Tibial nerve (tissue), 4 donors: Measurements from ENCODE around the gene TEX26.

Experiments
- EP300 ChIP-seq, 2 donors: sonication (generic); formaldehyde crosslinking; IDR thresholded peaks; one replicate each; pipeline ENCODE4 v1.6.1; 2017; ENCODE audit warnings: antibody characterized with exemption in 2 of 2, mild to moderate bottlenecking in 1 of 2
- POLR2A ChIP-seq, 2 donors: fragments of 450-650 bp; IDR thresholded peaks; one replicate each; pipeline ENCODE4 v1.6.1; 2017; ENCODE audit warnings: antibody characterized with exemption in 2 of 2, mild to moderate bottlenecking in 2 of 2, moderate library complexity in 2 of 2
- TF ChIP-seq, protein P1 (sequence below), 5 experiments: fragments of 200-600 bp in 3 of 5; fragments of 450-650 bp in 2 of 5; sonication (generic) in 3 of 5; IDR thresholded peaks; one replicate each; pipeline ENCODE4 v1.5.1; 2016 to 2019; ENCODE audit warnings: antibody characterized with exemption in 5 of 5, mild to moderate bottlenecking in 3 of 5, moderate library complexity in 2 of 5

DNA sequence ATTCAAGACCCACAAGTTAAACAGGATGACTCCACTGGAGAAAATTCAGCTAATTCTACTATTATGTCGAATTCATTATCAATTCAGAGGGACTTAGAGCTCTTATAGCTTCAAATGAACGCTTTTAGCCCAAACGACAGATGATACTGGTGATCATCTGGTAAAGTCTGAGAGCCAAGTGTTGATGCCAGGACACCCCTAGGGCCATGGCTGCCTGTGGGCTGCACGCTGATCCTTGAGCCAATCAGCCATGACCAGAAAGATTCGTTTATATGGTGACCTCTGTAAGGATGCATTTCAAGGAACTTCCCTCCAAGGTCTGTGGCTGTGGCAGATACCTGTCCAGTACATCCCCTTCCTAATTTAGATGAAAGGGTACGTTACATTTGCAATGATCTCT lies 15.5 kb upstream of the TEX26 start:
- no peak for TF ChIP-seq POLR2A (IDR thresholded peaks at IDR 0.05)
- TF ChIP-seq, protein P1, sequence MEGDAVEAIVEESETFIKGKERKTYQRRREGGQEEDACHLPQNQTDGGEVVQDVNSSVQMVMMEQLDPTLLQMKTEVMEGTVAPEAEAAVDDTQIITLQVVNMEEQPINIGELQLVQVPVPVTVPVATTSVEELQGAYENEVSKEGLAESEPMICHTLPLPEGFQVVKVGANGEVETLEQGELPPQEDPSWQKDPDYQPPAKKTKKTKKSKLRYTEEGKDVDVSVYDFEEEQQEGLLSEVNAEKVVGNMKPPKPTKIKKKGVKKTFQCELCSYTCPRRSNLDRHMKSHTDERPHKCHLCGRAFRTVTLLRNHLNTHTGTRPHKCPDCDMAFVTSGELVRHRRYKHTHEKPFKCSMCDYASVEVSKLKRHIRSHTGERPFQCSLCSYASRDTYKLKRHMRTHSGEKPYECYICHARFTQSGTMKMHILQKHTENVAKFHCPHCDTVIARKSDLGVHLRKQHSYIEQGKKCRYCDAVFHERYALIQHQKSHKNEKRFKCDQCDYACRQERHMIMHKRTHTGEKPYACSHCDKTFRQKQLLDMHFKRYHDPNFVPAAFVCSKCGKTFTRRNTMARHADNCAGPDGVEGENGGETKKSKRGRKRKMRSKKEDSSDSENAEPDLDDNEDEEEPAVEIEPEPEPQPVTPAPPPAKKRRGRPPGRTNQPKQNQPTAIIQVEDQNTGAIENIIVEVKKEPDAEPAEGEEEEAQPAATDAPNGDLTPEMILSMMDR (IDR thresholded peaks at IDR 0.05): no peak
- TF ChIP-seq EP300 (IDR thresholded peaks at IDR 0.05): no peak
